WTC11 (cell line): ENCODE results near the gene CCDC74A. TPM values are rescaled to one million over a fixed set of nuclear protein-coding genes. Genes with fewer than 3 reads are reported as not detected.
"Not testable (repeated sequence)": the region's sequence is repeated elsewhere in the genome, so short reads cannot be mapped to it uniquely, and the experiment has no call there.

Source experiments
- ATAC-seq: fragments of 200-7000 bp; cut with Tn5 transposase; 2 replicates; pipeline ENCODE4 v1.10.0; 2021; ENCODE audit warnings: mild to moderate bottlenecking, moderate library complexity
- CTCF ChIA-PET: fragments of 300-600 bp; sonication (Branson Sonifier 250); formaldehyde crosslinking; loops from one replicate; lab custom pipeline; 2021; ENCODE audit warnings: antibody characterized with exemption; lab: Charles Lee
- POLR2A ChIA-PET: fragments of 350-600 bp; sonication (Branson Sonifier 250); formaldehyde crosslinking; loops from one replicate; lab custom pipeline; 2021; ENCODE audit warnings: antibody characterized with exemption; lab: Charles Lee
- DNase-seq: peaks from one replicate; pipeline ENCODE4 v3.0.0; 2021; ENCODE audit warnings: low spot score
- H3K27ac Mint-ChIP-seq: 2 replicates; pipeline ENCODE4 v1.8.0; 2021; ENCODE audit warnings: mixed read lengths
- H3K27me3 Mint-ChIP-seq: 2 replicates; pipeline ENCODE4 v1.8.0; 2021; ENCODE audit warnings: low read depth, mild to moderate bottlenecking, moderate library complexity, mixed read lengths
- H3K36me3 Mint-ChIP-seq: 2 replicates; pipeline ENCODE4 v1.8.0; 2021; ENCODE audit warnings: mixed read lengths
- H3K4me1 Mint-ChIP-seq: 2 replicates; pipeline ENCODE4 v1.8.0; 2022; ENCODE audit warnings: mixed read lengths
- H3K4me3 Mint-ChIP-seq: 2 replicates; pipeline ENCODE4 v1.8.0; 2021; ENCODE audit warnings: mild to moderate bottlenecking, moderate library complexity, mixed read lengths
- H3K9me3 Mint-ChIP-seq: 2 replicates; pipeline ENCODE4 v1.8.0; 2021; ENCODE audit warnings: mixed read lengths
- CREB1 ChIP-seq: sonication (generic); formaldehyde crosslinking; IDR thresholded peaks from 2 replicates; pipeline ENCODE4 v1.8.0; 2023; ENCODE audit warnings: mild to moderate bottlenecking, missing genetic modification reagents
- EMX1 ChIP-seq: fragments of 250-450 bp; sonication (Bioruptor Pico); IDR thresholded peaks from 2 replicates; pipeline ENCODE4 v1.8.0; 2021; ENCODE audit warnings: mild to moderate bottlenecking
- GABPB1 ChIP-seq: sonication (generic); formaldehyde crosslinking; IDR thresholded peaks from 2 replicates; pipeline ENCODE4 v1.8.1; 2023; ENCODE audit warnings: mild to moderate bottlenecking, missing genetic modification reagents
- GRHL2 ChIP-seq: fragments of 250-450 bp; sonication (Bioruptor Pico); IDR thresholded peaks from 2 replicates; pipeline ENCODE4 v1.8.0; 2022; ENCODE audit warnings: mild to moderate bottlenecking, moderate library complexity; ENCODE audit not compliant: insufficient replicate concordance, severe bottlenecking
- MYBL2 ChIP-seq: sonication (generic); formaldehyde crosslinking; IDR thresholded peaks from 2 replicates; pipeline ENCODE4 v1.8.1; 2023; ENCODE audit warnings: mild to moderate bottlenecking, moderate library complexity, missing genetic modification reagents
- NR2C2 ChIP-seq: sonication (generic); formaldehyde crosslinking; IDR thresholded peaks from 2 replicates; pipeline ENCODE4 v1.8.0; 2022; ENCODE audit warnings: mild to moderate bottlenecking, missing genetic modification reagents
- PRDM15 ChIP-seq: sonication (generic); formaldehyde crosslinking; IDR thresholded peaks from 2 replicates; pipeline ENCODE4 v1.8.0; 2022; ENCODE audit warnings: missing genetic modification reagents
- PRRX2 ChIP-seq: fragments of 250-450 bp; sonication (Bioruptor Pico); IDR thresholded peaks from 2 replicates; pipeline ENCODE4 v1.8.0; 2021; ENCODE audit warnings: mild to moderate bottlenecking
- RORB ChIP-seq: fragments of 250-450 bp; sonication (Bioruptor Pico); IDR thresholded peaks from 2 replicates; pipeline ENCODE4 v1.9.0; 2021; ENCODE audit warnings: mild to moderate bottlenecking
- TCF7 ChIP-seq: sonication (generic); formaldehyde crosslinking; IDR thresholded peaks from 2 replicates; pipeline ENCODE4 v1.8.0; 2022; ENCODE audit warnings: mild to moderate bottlenecking, low read depth, missing genetic modification reagents, moderate library complexity
- total RNA-seq: library from RNA; stranded (reverse); gene quantifications from 3 replicates; pipeline ENCODE4 v1.2.3, GENCODE V29; 2021
- TF ChIP-seq, protein P1 (sequence below): fragments of 250-450 bp; sonication (Bioruptor Pico); IDR thresholded peaks from 2 replicates; pipeline ENCODE4 v1.9.0; 2021; ENCODE audit warnings: mild to moderate bottlenecking
- TF ChIP-seq, protein P2 (sequence below): sonication (generic); formaldehyde crosslinking; IDR thresholded peaks from 2 replicates; pipeline ENCODE4 v1.8.1; 2023; ENCODE audit warnings: mild to moderate bottlenecking, moderate library complexity, missing genetic modification reagents

The CCDC74A gene
- total RNA-seq, 1 experiment from 2014 or later = 16.7 TPM

GRCh38 chr2:131486201-131486902, 41.3 kb upstream of the CCDC74A start:
- H3K9me3 Mint-ChIP-seq, DNase-seq, POLR2A ChIA-PET, ATAC-seq, H3K27me3 Mint-ChIP-seq, H3K36me3 Mint-ChIP-seq, CTCF ChIA-PET, H3K4me3 Mint-ChIP-seq: not testable (repeated sequence)
- Mint-ChIP-seq H3K27ac (0 out of 2 replicates have a peak overlapping the region, but pooled peaks have one; percentile 70), H3K4me1 (peaks cover 11% of the 10 kb centered on the region)
- TF ChIP-seq GABPB1 (CRISPR knock-in tag) = peak; percentile 46; the same call in 1 of the 2 replicates

DNA sequence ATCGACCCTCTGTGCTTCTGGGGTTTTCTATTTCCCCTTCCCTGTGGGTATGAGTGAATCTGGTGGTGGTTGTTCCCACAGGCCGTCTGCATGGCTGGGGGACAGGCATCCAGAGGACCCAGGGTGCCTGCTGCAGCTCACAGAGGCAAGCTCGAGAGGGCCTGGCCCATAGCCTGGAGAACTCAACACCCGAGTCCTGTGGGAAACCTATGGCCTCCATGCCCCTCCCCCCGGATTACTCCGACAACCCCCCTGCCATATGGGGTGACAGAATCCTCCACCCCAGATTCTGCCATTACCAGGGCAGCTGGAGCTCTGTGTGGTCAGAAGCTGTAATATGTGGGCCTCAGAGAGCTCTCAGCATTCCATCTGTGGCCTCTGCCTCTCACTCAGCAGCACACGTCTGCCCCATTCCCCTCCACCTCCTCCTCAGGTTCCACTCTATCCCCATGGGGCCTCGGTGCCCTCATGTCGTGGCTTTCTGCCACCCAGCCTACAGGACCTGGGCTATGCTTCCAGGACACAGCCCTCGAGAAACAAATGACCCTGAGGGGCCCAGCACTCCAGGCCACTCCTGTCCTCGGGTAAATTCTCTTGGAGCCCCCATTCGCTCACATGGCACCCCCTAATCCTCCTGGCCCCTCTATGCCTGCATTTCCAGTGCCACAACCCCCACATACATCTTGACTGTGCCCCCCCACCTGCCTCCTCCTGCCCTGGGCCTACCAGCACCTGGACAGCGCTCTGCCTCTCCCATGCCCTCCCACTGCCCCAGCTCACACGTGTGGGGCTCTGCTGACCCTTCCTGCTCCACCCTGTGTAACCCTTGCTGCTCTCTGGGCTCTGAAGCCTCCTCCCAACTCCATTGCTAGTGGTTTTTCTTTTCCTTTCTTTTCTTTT, 39.1 kb upstream of the CCDC74A start:
- no peaks in the 10 kb centered on the region for H3K27me3 Mint-ChIP-seq
- no peak overlapping the region for H3K4me3 Mint-ChIP-seq
- ChIA-PET CTCF (no interaction called here), POLR2A (interaction anchor here (0.6 to 1.0 kb wide), 3 partner anchors 15 to 1303 kb away, joined by 3 to 7 read pairs (median 6); no protein-coding TSS in a partner anchor)
- H3K36me3 Mint-ChIP-seq = peaks cover 8% of the 10 kb centered on the region
- H3K9me3 Mint-ChIP-seq = no peaks in the 10 kb centered on the region
- DNase-seq (no peak), ATAC-seq (no peak)
- H3K27ac Mint-ChIP-seq = peak overlapping the region; percentile 41; the same call in 1 of the 2 replicates
- H3K4me1 Mint-ChIP-seq = peaks cover 11% of the 10 kb centered on the region
- no peak for TF ChIP-seq TCF7
- TF ChIP-seq RORB (CRISPR knock-in tag) = no peak
- no peak for TF ChIP-seq GRHL2
- TF ChIP-seq PRRX2 (CRISPR knock-in tag) = no peak
- TF ChIP-seq CREB1 (CRISPR knock-in tag) = no peak
- TF ChIP-seq MYBL2 = no peak
- TF ChIP-seq EMX1 (CRISPR knock-in tag) = no peak
- TF ChIP-seq, protein P1, sequence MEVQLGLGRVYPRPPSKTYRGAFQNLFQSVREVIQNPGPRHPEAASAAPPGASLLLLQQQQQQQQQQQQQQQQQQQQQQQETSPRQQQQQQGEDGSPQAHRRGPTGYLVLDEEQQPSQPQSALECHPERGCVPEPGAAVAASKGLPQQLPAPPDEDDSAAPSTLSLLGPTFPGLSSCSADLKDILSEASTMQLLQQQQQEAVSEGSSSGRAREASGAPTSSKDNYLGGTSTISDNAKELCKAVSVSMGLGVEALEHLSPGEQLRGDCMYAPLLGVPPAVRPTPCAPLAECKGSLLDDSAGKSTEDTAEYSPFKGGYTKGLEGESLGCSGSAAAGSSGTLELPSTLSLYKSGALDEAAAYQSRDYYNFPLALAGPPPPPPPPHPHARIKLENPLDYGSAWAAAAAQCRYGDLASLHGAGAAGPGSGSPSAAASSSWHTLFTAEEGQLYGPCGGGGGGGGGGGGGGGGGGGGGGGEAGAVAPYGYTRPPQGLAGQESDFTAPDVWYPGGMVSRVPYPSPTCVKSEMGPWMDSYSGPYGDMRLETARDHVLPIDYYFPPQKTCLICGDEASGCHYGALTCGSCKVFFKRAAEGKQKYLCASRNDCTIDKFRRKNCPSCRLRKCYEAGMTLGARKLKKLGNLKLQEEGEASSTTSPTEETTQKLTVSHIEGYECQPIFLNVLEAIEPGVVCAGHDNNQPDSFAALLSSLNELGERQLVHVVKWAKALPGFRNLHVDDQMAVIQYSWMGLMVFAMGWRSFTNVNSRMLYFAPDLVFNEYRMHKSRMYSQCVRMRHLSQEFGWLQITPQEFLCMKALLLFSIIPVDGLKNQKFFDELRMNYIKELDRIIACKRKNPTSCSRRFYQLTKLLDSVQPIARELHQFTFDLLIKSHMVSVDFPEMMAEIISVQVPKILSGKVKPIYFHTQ (CRISPR knock-in tag) = no peak
- no peak for TF ChIP-seq NR2C2 (CRISPR knock-in tag)

DNA sequence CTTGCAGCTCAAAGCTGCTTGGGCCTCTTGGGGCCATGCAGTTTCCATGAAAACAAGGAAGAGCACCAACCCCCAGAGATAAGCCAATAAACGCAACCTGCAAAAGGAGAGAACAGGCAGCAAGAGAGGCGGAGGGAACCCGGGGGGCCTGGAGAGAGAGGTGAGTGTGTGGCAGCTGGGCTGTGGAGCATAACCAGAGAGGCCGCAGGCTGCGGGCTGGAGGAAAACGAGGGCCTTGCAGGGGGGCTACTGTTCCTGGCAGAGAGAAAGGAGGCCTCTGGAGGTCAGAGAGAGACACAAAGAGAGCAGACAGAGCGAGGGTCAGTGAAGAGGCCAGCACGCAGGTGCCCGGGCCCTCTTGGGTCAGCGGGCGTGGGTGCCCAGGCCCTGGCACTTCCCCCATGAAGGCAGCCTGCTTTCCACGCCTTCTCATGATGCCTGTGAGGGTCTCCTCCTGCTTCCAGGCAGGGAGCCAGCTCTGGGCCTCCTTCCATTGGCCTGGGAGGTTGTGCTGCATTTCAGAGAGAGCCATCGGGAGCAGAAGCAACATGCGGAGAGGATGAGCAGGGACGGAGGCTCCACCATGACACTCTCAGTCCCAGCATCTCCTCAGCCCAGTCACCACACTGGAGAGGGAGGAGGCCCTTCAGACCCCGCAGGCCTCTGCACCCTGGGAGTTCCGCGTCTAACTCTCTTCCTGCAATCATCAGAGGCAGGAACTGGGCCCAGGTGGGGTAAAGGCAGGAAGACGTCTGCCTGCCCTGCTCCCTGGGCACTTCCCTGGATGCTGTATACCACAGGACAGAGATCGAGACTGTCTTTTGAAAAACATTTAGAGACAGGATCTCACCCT, 36.8 kb upstream of the CCDC74A start:
- CTCF ChIA-PET = interaction anchor here (0.6 to 3.4 kb wide), 2 partner anchors 13 to 77 kb away, joined by 4 to 14 read pairs; no protein-coding TSS in a partner anchor
- H3K9me3 Mint-ChIP-seq, ATAC-seq, POLR2A ChIA-PET, DNase-seq, H3K27me3 Mint-ChIP-seq, H3K36me3 Mint-ChIP-seq, H3K27ac Mint-ChIP-seq: not testable (repeated sequence)
- peaks cover 15% of the 10 kb centered on the region for H3K4me1 Mint-ChIP-seq
- peak overlapping the region; percentile 67 for H3K4me3 Mint-ChIP-seq
- 0 out of 2 replicates have a peak, but pooled peaks have one; percentile 35 for TF ChIP-seq PRDM15 (CRISPR knock-in tag)
- TF ChIP-seq, protein P2, sequence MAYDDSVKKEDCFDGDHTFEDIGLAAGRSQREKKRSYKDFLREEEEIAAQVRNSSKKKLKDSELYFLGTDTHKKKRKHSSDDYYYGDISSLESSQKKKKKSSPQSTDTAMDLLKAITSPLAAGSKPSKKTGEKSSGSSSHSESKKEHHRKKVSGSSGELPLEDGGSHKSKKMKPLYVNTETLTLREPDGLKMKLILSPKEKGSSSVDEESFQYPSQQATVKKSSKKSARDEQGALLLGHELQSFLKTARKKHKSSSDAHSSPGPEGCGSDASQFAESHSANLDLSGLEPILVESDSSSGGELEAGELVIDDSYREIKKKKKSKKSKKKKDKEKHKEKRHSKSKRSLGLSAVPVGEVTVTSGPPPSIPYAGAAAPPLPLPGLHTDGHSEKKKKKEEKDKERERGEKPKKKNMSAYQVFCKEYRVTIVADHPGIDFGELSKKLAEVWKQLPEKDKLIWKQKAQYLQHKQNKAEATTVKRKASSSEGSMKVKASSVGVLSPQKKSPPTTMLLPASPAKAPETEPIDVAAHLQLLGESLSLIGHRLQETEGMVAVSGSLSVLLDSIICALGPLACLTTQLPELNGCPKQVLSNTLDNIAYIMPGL (CRISPR knock-in tag) = 0 out of 2 replicates have a peak, but pooled peaks have one; percentile 19

GRCh38 chr2:131491469-131491836, 36.2 kb upstream of the CCDC74A start:
- Mint-ChIP-seq H3K4me1 (peaks cover 15% of the 10 kb centered on the region), H3K4me3 (peak overlapping the region; percentile 67)
- H3K36me3 Mint-ChIP-seq, H3K27me3 Mint-ChIP-seq, POLR2A ChIA-PET, H3K9me3 Mint-ChIP-seq, H3K27ac Mint-ChIP-seq, DNase-seq: not testable (repeated sequence)
- peak; percentile 6 for ATAC-seq
- CTCF ChIA-PET = interaction anchor here (0.6 to 3.4 kb wide), 3 partner anchors 13 to 97 kb away, joined by 4 to 14 read pairs (median 8); no protein-coding TSS in a partner anchor
